NCI-H510A treated with DMSO at 0.1 percent for 48 hours (cell line): ENCODE results near the gene POLR2I.
"Not testable (repeated sequence)": the region's sequence is repeated elsewhere in the genome, so short reads cannot be mapped to it uniquely, and the experiment has no call there.

Experiments
- DNase-seq: peaks from one replicate; lab custom pipeline; 2025; lab: John Stamatoyannopoulos, UW

Gene POLR2I

DNA sequence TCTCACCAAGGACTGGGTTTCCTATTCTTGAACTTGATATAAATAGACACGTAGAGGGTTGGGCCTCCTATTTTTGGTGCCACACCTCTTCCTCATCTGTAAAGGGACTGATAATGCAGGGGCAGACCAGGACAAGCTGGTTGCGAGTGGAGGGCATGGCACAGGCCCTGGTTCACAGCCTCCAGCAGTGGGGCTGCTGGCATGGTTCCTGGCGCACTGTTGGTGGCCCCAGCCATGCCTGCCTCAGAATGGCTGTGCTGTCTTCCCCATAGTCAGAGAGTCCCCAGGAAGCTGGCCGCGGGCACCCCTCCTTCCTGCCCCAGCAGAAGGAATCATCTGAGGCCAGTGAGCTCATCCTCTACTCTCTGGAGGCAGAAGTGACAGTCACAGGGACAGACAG lies 14.2 kb downstream of the POLR2I start:
- DNase-seq: no peak

- no peak for DNase-seq
Observed at GRCh38 chr19:36099166-36099785, 15.4 kb downstream of the POLR2I start.

GRCh38 chr19:36097036-36097435 lies 17.6 kb downstream of the POLR2I start:
- DNase-seq: no peak

- no peak for DNase-seq
Observed at GRCh38 chr19:36093687-36094086, 21.0 kb downstream of the POLR2I start.

DNA sequence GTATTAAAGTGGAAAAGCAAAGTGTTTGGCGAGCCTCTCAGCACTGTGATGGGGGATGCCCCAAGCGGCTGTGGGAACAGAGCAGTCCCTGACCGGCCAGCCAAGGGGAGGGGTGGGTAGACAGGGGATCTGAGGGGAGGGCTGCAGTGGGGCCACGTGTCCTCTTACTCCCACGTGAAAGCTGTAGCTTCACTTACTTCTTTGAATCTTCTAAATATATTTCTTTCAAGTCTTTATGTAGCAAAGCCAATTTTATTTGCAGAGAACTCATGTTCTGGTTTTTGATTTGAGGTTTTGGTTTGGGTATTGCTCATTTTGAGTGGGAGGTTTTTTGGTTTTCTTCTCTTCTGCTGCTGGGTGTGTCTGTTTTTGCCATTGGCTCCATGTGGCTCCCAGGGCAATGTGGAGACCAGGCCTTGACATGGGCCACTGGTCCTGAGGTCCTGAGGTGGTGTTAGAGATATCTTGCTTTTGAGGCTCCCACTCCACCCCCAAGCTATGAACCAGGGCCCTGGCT lies 21.5 kb downstream of the POLR2I start:
- no peak for DNase-seq

- no peak for DNase-seq
Observed at GRCh38 chr19:36092566-36092965, 22.1 kb downstream of the POLR2I start.

DNA sequence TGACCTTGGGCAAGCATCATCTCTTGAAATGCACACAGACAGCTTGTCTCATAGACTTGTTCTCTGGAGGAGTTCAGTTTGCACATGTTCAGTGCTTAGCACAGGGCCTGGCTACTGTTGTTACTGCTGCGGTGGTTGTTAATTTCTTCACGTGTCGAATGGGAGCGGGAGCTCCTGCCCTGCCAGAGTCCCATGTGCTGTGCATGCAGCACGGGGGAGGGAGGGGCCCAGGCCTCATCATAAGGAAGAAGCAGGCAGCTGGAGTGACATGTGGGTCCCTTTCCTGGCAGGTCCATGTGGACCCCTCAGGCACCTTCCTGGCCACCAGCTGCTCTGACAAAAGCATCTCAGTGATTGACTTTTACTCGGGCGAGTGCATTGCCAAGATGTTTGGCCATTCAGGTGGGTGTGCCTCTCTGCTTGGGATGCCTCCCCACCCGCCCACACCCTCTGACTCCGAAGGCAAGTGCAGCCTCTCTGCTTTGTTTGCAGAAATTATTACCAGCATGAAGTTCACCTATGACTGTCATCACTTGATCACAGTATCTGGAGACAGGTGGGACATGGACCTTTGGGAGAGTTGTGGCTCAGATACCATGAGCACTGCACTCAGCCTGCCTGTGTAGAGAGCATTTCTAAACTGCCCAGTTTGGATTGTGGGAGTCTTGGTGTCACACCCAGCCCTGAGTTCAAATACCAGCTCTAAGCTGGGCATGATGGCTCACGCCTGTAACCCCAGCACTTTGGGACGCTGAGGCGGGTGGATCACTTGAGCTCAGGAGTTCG lies 23.6 kb downstream of the POLR2I start:
- DNase-seq: no peak

- DNase-seq: no peak
Observed at GRCh38 chr19:36089847-36090246, 24.8 kb downstream of the POLR2I start.

- DNase-seq: no peak
Observed at GRCh38 chr19:36086326-36086725, 28.3 kb downstream of the POLR2I start.

DNA sequence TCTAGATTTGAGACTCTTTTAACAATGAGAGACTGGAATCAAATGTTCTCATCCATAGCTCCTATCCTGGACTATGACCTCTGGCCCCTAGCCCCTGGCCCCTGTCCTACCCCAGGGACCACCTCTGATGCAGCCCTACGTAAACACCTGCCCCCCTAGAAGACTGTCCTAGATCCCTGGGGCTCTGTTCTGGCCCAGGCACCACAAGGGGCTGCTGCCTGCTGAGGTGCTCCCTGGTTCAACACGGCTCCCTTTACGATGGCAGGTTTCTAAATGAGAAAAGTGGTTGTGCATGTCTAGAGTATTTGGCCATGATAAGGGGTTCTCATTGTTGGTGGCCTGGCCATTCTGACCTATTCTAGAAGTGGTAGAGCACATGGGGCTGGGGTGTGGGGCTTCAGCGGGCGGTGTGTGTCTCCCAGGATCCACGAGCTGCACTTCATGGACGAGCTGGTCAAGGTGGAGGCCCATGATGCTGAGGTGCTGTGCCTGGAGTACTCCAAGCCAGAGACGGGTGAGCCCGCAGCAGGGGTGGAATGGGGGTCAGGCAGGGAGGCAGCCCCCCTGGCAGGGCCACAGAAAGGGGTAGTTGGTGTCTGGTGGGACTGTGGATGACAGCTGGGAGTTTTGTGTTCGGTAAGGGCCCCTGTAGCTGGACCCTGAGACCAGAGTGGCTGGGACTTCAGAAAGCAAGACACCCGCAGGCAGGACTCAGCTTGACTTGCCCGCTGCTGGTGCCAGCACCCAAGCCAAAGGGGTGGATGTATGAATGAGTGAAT lies 30.3 kb downstream of the POLR2I start:
- DNase-seq: no peak

GRCh38 chr19:36082916-36083315 lies 31.8 kb downstream of the POLR2I start:
- no peak for DNase-seq

GRCh38 chr19:36081894-36082293 lies 32.8 kb downstream of the POLR2I start:
- no peak for DNase-seq

GRCh38 chr19:36081385-36081784 lies 33.3 kb downstream of the POLR2I start:
- no peak for DNase-seq

DNA sequence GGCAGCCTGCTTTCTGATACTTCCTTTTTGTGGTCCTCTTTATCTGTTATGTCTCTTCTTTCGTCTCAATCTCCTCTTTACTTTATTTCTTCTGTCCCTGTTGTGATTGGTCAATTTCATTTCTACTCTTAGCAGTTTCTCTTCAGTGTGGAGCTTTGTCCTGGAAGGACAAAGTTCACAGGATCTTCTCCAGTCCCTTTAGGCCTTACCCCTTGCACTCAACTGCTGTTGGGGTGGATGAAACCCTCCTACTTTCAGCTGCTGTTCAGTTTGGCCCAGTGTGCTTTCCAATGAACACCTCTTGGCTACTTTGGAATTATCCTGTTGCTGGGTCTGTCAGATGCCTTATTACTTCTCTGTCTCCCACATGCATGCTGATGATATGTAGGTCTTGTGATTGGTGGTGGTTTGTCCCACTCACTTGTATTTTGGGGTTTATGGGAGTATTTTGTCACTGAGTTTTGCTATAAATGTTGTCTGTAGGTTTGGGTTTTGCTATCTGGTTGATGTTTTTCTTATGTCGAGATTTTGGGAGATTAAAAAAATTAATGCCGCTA lies 35.2 kb downstream of the POLR2I start:
- no peak for DNase-seq

DNA sequence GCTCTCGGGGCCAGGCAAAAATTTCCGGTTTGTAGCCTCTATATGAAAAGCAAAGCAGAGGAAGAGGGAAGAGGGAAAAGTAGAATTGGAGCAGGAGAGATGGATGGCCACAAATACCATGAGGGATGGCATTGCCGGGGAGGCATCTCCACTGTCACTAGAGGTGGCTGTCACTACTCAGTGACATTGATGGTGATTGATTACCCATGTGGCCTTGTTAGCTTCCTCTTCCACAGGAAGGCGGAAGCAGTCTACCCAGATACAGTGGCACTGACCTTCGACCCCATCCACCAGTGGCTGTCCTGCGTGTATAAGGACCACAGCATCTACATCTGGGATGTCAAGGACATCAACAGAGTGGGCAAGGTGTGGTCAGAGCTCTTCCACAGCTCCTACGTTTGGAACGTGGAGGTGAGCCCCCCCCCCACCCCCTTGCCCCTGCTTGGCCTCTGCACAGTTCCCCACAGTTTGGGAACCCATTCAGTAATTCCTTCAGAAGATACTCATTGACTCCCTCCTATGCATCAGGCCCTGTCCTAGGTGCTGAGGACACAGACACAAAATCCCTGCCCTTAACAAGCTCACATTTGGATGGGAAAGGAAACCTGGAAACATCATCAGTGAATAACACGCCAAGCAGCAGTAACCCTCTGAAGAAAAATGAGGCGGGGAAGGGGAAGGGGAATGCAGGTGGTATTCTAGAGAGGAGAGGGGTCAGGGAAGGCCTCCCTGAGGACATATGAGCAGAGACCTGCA lies 41.4 kb downstream of the POLR2I start:
- no peak for DNase-seq

DNA sequence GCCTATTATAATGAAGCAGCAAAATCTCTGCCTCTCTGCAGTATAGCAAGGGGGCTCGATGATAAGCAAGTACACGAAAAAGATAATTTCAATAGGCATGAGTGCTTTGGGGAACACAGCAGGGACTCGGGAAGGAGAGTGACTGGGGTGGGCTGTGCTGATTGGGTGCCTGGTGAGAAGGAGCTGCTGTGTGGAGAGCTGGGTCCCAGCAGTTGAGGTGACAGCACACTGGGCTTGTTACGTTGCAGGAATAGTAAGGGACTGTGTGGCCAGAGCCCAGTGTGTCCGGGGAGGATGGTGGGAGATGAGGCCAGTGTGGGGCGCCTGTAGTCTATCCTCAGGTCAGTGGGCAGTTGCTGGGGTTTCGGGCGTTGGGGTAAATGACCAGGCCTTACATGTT lies 42.6 kb downstream of the POLR2I start:
- no peak for DNase-seq

DNA sequence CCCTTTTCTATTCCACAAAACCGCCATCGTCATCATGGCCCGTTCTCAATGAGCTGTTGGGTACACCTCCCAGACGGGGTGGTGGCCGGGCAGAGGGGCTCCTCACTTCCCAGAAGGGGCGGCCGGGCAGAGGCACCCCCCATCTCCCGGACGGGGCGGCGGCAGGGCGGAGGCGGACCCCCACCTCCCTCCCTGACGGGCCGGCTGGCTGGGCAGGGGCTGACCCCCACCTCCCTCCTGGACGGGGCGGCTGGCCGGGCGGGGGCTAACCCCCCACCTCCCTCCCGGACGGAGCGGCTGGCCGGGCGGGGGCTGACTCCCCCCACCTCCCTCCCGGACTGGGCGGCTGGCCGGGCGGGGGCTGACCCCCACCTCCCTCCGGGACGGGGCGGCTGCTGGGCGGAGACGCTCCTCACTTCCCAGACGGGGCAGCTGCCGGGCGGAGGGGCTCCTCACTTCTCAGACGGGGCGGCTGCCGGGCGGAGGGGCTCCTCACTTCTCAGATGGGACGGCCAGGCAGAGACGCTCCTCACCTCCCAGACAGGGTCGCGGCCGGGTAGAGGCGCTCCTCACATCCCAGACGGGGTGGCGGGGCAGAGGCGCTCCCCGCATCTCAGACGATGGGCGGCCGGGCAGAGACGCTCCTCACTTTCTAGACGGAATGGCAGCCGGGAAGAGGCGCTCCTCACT lies 45.7 kb downstream of the POLR2I start:
- not testable (repeated sequence) for DNase-seq

DNA sequence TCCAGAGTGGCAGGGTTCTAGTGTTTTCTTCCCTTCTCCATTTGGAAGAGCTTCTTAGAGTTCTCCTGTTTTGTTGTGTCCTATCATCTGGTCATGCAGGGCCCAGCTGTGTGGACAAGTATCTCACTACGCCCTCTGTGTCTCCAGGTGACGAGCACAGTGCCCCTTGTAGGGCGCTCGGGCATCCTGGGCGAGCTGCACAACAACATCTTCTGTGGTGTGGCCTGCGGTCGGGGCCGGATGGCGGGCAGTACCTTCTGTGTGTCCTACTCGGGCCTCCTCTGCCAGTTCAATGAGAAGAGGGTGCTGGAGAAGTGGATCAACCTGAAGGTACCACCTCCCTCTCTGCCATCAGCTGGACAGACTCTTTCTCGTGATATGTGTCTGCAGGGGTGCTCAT lies 47.0 kb downstream of the POLR2I start:
- DNase-seq: no peak

GRCh38 chr19:36064826-36065225 lies 49.8 kb downstream of the POLR2I start:
- no peak for DNase-seq
